K562 (cell line): ENCODE results near the gene NPEPPS. TPM values are rescaled to one million over a fixed set of nuclear protein-coding genes. Genes with fewer than 3 reads are reported as not detected.

Experiments
- CBFA2T3 ChIP-seq: fragments of 450-650 bp; IDR thresholded peaks from 2 replicates; pipeline ENCODE4 v1.6.1; 2017
- E2F5 ChIP-seq: sonication (generic); formaldehyde crosslinking; IDR thresholded peaks from 2 replicates; pipeline ENCODE4 v1.8.0; 2022; ENCODE audit warnings: mild to moderate bottlenecking, missing genetic modification reagents
- ETV5 ChIP-seq: sonication (generic); formaldehyde crosslinking; IDR thresholded peaks from 2 replicates; pipeline ENCODE4 v1.4.0; 2020; ENCODE audit warnings: low read depth, mild to moderate bottlenecking, missing genetic modification reagents
- GATAD2B ChIP-seq: fragments of 450-650 bp; IDR thresholded peaks from 2 replicates; pipeline ENCODE4 v1.6.1; 2017; ENCODE audit warnings: mild to moderate bottlenecking, borderline replicate concordance
- KLF13 ChIP-seq: fragments of 450-650 bp; IDR thresholded peaks from 2 replicates; pipeline ENCODE4 v1.6.1; 2016; ENCODE audit warnings: missing genetic modification characterization, low read depth, mild to moderate bottlenecking, missing compliant biosample characterization, moderate library complexity, borderline replicate concordance
- MTF1 ChIP-seq: fragments of 250-450 bp; sonication (Bioruptor Pico); IDR thresholded peaks from 2 replicates; pipeline ENCODE4 v1.9.0; 2021; ENCODE audit warnings: moderate library complexity, mild to moderate bottlenecking, inconsistent platforms, borderline replicate concordance
- NRF1 ChIP-seq, 2 experiments: fragments of 450-650 bp; IDR thresholded peaks in 1 of 2; conservative IDR thresholded peaks in 1 of 2; 2 replicates each; pipeline ENCODE4 v1.6.1; 2014; ENCODE audit warnings: mild to moderate bottlenecking in 2 of 2
- PHF20 ChIP-seq: fragments of 450-650 bp; IDR thresholded peaks from 2 replicates; pipeline ENCODE4 v1.6.1; 2018; ENCODE audit not compliant: partially characterized antibody
- POLR2H ChIP-seq: IDR thresholded peaks from 2 replicates; pipeline ENCODE4 v1.6.1; 2016; ENCODE audit warnings: missing genetic modification characterization, low read depth, mild to moderate bottlenecking, control low read depth, missing compliant biosample characterization, moderate library complexity
- PRDM10 ChIP-seq: fragments of 450-650 bp; IDR thresholded peaks from 2 replicates; pipeline ENCODE4 v1.6.1; 2018; ENCODE audit not compliant: partially characterized antibody
- SIN3A ChIP-seq, 2 experiments: fragments of 150-350 bp in 1 of 2; IDR thresholded peaks; 2 replicates each; pipeline ENCODE4 v1.6.1; 2011 to 2016; ENCODE audit warnings: borderline replicate concordance in 2 of 2, low read depth in 2 of 2, low read length in 2 of 2, mild to moderate bottlenecking in 2 of 2, moderate library complexity in 2 of 2; ENCODE audit not compliant: control insufficient read depth in 1 of 2
- TAL1 ChIP-seq: fragments of 450-650 bp; IDR thresholded peaks from 2 replicates; pipeline ENCODE4 v1.6.1; 2016; ENCODE audit warnings: mild to moderate bottlenecking
- TBL1XR1 ChIP-seq, 2 experiments: IDR thresholded peaks; 2 replicates each; pipeline ENCODE4 v1.6.1; 2012; ENCODE audit warnings: improper control_type of control experiment in 2 of 2, low read length in 2 of 2, mild to moderate bottlenecking in 1 of 2
- YY1 ChIP-seq, 3 experiments: IDR thresholded peaks; 2 replicates each; pipeline ENCODE4 v1.6.1; 2011; ENCODE audit warnings: low read length in 2 of 3, mild to moderate bottlenecking in 2 of 3, moderate library complexity in 2 of 3, borderline replicate concordance in 1 of 3, control low read depth in 1 of 3, low read depth in 1 of 3; ENCODE audit not compliant: insufficient read depth in 3 of 3, insufficient replicate concordance in 2 of 3, control insufficient read depth in 1 of 3, insufficient read length in 1 of 3; ENCODE audit errors: extremely low read depth in 1 of 3
- ZBTB11 ChIP-seq, 3 experiments: fragments of 200-800 bp in 1 of 3; fragments of 250-450 bp in 1 of 3; fragments of 450-650 bp in 1 of 3; sonication (Bioruptor Pico) in 1 of 3; sonication (Bioruptor generic) in 1 of 3; formaldehyde crosslinking in 1 of 3; IDR thresholded peaks; 2 replicates each; pipeline versions ENCODE4 v1.6.1 to v1.8.0; 2016 to 2022; ENCODE audit warnings: mild to moderate bottlenecking in 2 of 3, missing genetic modification characterization in 2 of 3, missing compliant biosample characterization in 1 of 3, moderate library complexity in 1 of 3
- ZNF165 ChIP-seq: fragments of 250-450 bp; sonication (Bioruptor Pico); IDR thresholded peaks from 2 replicates; pipeline ENCODE4 v1.4.0; 2020; ENCODE audit warnings: borderline replicate concordance
- polyA plus RNA-seq, 8 experiments: library from polyadenylated mRNA; depleted of rRNA in 4 of 8; stranded (reverse) in 5 of 8; unstranded in 3 of 8; fragments of >200 nt; fragmentation: Nextera tagmentation in 2 of 8; fragmentation: Illumina TruSeq in 1 of 8; extraction: Ambion mirVana in 2 of 8; extraction: Trizol in 1 of 8; gene quantifications; 2 replicates each; pipeline versions ENCODE4 v1.2.1 to v1.2.3, GENCODE V29; 2011 to 2014; ENCODE audit warnings: inconsistent platforms in 1 of 8, missing spikeins in 1 of 8
- total RNA-seq, 7 experiments: library from RNA; depleted of rRNA in 6 of 7; stranded (reverse); fragments of >200 nt in 6 of 7; fragmentation: Illumina TruSeq in 2 of 7; extraction: Trizol in 2 of 7; gene quantifications; 2 replicates each; pipeline versions ENCODE4 v1.2.1 to v1.2.3, GENCODE V29; 2011 to 2021; ENCODE audit warnings: low replicate concordance in 1 of 7

NPEPPS gene
- total and polyA plus RNA-seq, 9 of the 15 experiments (the other 6 are each of a cell fraction or from before 2014, with no cell fraction given), result 21.4 to 108 (median 46.0) TPM

GRCh38 chr17:47649153-47649971 lies 118.5 kb downstream of the NPEPPS start, which contains the start of gene KPNB1 (continued):
- TF ChIP-seq ETV5 (CRISPR knock-in tag) (peak; percentile 79), TBL1XR1 (IDR thresholded peaks at IDR 0.05; ENCODE audit: low read length in 2 of 2) (peak; percentile 40 to 63; a peak in 2 of 4 replicates), TAL1 (no peak), POLR2H (peak; percentile 70), ZBTB11 (CRISPR knock-in tag; IDR thresholded peaks at IDR 0.05) (peak in 1 of 3 experiments; percentile 92; a peak in 3 of 6 replicates), GATAD2B (peak; percentile 31; the same call in 1 of the 2 replicates), E2F5 (peak; percentile 86), KLF13 (tag) (peak; percentile 77; the same call in 1 of the 2 replicates), YY1 (IDR thresholded peaks at IDR 0.05; ENCODE audit: borderline replicate concordance in 1 of 3, control insufficient read depth in 1 of 3, extremely low read depth in 1 of 3, insufficient read depth in 3 of 3, insufficient read length in 1 of 3, insufficient replicate concordance in 2 of 3, low read depth in 1 of 3, low read length in 2 of 3) (peak in 2 of 3 experiments; percentile 66 to 75), PRDM10 (no peak), PHF20 (peak; percentile 67), NRF1 (conservative IDR thresholded peaks at IDR 0.05 in 1 of 2, IDR thresholded peaks at IDR 0.05 in 1 of 2) (peak; percentile 80 to 84), MTF1 (no peak), ZNF165 (CRISPR knock-in tag) (no peak), CBFA2T3 (peak; percentile 1), SIN3A (IDR thresholded peaks at IDR 0.05; ENCODE audit: borderline replicate concordance in 2 of 2, control insufficient read depth in 1 of 2, low read depth in 2 of 2, low read length in 2 of 2) (peak in 1 of 2 experiments; percentile 43; a peak in 2 of 4 replicates)
